BJ (cell line): ENCODE measurements around the gene IL22RA2. TPM values are rescaled to one million over a fixed set of nuclear protein-coding genes. Genes with fewer than 3 reads are reported as not detected.
A peak's percentile ranks its signal among the peaks of the same experiment; 100 is the strongest.

Experiments
- CTCF ChIA-PET: fragments of 350-600 bp; formaldehyde crosslinking; extraction: SDS; loops from one replicate; lab custom pipeline; 2021; ENCODE audit warnings: antibody characterized with exemption, inconsistent platforms; lab: Yijun Ruan, JAX
- POLR2A ChIA-PET: fragments of 300-600 bp; sonication (Branson Sonifier 250); formaldehyde crosslinking; extraction: SDS; loops from one replicate; lab custom pipeline; 2021; ENCODE audit warnings: antibody characterized with exemption; lab: Charles Lee
- DNase-seq: peaks from one replicate; pipeline ENCODE4 v3.0.0-alpha.2; 2011; ENCODE audit warnings: low read depth
- H3K27me3 ChIP-seq: 2 replicates; pipeline ENCODE4 v1.6.0; 2011; ENCODE audit warnings: low read length; ENCODE audit not compliant: control insufficient read depth, insufficient read depth
- H3K36me3 ChIP-seq: 2 replicates; pipeline ENCODE4 v1.5.1; 2011; ENCODE audit warnings: low read length; ENCODE audit not compliant: control insufficient read depth, insufficient read depth
- H3K4me3 ChIP-seq: 2 replicates; pipeline ENCODE4 v1.5.1; 2011; ENCODE audit warnings: low read depth, mild to moderate bottlenecking, control low read depth, low read length
- polyA plus RNA-seq: library from polyadenylated mRNA; depleted of rRNA; stranded (reverse); fragments of >200 nt; gene quantifications from 2 replicates; pipeline ENCODE4 v1.2.3, GENCODE V29; 2011
- TF ChIP-seq, protein P1 (sequence below): IDR thresholded peaks from 2 replicates; pipeline ENCODE4 v1.5.1; 2011; ENCODE audit warnings: low read depth, mild to moderate bottlenecking, control low read depth, inconsistent platforms, low read length, moderate library complexity; ENCODE audit not compliant: insufficient read depth

The IL22RA2 gene
- polyA plus RNA-seq, 1 experiment = not detected

DNA sequence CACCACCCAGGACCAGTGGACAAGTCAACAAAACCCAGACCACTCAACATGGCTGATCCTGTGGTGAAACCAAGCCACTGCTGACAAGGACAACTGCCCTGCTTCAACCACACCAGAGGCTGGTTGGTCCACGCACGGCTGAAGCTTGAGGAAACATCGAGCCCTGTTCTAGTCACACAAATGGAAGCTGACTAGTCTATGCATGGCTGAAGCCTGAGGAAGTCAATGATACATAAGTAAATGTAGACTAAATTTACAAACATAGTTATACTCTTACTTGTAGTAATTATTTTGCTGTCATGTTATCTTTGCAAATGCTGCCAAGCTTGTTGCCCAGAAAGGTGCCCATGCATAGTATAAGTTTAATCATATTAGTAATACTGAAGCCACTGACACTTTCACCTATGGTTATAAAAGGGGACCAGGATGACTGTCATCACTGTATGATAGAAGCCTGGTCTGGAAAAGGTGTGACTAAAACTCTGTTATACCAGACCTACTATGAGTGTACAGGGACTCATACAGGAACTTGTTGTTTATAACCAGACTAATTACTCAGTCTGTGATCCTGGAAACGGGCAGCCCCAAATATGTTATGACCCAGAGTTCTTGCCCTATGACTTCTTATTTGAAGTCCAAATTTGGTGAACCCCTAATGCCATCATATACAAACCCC, 5.6 kb downstream of the IL22RA2 start:
- CTCF ChIA-PET = no interaction called here
- H3K36me3 ChIP-seq = no peaks in the 10 kb centered on the region
- TF ChIP-seq, protein P1, sequence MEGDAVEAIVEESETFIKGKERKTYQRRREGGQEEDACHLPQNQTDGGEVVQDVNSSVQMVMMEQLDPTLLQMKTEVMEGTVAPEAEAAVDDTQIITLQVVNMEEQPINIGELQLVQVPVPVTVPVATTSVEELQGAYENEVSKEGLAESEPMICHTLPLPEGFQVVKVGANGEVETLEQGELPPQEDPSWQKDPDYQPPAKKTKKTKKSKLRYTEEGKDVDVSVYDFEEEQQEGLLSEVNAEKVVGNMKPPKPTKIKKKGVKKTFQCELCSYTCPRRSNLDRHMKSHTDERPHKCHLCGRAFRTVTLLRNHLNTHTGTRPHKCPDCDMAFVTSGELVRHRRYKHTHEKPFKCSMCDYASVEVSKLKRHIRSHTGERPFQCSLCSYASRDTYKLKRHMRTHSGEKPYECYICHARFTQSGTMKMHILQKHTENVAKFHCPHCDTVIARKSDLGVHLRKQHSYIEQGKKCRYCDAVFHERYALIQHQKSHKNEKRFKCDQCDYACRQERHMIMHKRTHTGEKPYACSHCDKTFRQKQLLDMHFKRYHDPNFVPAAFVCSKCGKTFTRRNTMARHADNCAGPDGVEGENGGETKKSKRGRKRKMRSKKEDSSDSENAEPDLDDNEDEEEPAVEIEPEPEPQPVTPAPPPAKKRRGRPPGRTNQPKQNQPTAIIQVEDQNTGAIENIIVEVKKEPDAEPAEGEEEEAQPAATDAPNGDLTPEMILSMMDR = no peak
- POLR2A ChIA-PET = no interaction called here
- DNase-seq = no peak
- H3K4me3 ChIP-seq = no peak overlapping the region
- H3K27me3 ChIP-seq = peaks cover 2% of the 10 kb centered on the region; the same call in 1 of the 2 replicates

DNA sequence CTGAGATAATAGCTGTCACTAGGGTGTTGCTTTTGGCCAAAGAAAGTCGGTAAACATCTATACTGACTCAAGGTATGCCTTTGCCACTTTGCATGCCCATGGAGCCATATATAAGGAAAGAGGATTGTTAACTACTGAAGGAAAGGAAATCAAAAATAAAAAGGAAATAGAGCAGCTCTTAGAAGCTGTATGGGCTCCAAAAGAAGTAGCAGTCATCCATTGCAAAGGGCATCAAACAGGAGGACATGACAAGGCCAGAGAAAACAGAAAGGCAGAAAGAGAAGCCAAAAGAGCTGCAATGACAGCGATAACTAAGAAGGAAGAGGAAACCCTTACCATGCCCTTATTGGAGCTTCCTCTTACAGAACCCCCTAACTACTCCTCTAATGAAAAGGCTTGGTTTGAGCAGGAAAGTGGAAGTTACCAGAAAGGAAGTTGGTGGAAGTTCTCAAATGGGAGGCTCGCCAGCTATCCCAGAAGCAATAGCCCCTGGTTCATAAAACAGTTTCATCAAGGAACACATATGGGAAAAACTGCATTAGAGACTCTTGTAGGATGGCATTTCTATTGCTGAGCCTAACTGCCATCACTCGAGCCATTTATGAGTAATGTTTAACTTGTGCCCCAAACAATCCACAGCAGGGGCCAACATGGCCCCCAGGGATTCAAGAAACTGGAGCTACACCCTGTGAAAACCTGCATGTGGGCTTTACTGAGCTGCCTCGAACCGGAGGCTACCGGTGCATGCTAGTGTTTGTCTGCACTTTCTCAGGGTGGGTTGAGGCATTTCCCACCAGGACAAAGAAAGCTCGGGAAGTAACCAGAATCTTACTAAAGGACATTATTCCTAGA, 7.0 kb downstream of the IL22RA2 start:
- POLR2A ChIA-PET = no interaction called here
- CTCF ChIA-PET = interaction anchor here (0.7 kb wide), 2 partner anchors 72 to 77 kb away, joined by 3 to 4 read pairs; no protein-coding TSS in a partner anchor
- TF ChIP-seq, protein P1 = no peak

DNA sequence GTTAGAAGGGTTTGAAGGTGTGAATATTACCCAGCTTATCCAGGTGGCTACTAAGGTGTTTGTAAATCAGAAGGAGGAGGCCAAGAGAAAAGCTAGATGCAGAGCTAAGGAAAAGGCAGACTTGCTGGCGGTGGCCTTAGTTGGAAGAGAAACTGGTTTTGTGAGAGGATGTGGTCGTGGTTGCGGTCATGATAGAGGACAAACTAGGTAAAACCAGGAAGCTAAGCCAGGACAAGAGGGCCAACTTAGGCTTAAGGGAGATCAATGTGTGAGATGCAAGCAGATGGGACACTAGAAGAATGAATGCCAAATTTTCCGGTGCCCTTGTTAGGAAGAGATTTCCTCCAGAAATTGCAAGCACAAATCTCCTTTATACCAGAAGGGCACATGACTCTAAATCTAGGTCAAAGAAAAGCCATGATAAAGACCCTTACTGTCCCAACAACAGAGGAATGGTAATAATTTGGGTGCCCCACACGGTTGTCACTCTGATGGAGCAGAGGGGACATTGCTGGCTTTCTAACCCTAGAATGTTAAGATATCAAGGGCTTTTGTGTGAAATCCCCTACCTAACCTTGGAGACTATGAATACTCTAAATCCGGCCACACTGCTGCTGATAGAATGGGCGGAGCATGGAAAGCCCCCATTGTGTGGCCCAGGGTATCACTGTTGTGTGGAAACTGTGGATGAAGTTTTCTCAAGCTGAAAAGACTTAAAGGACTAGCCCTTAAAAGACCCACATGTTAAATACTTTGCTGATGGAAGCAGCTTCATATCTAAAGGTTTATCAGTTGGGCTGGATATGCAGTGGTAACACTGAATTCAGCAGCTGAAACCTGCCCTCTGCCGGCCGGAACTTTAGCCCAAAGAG, 7.8 kb downstream of the IL22RA2 start:
- no peak for DNase-seq
- TF ChIP-seq, protein P1 = peak; percentile 34
- Histone ChIP-seq H3K4me3 (no peak overlapping the region), H3K27me3 (peaks cover 2% of the 10 kb centered on the region; the same call in 1 of the 2 replicates), H3K36me3 (no peaks in the 10 kb centered on the region)
- ChIA-PET POLR2A (no interaction called here), CTCF (interaction anchor here (0.7 kb wide), 2 partner anchors 71 to 76 kb away, joined by 3 to 4 read pairs; no protein-coding TSS in a partner anchor)

More for the DNA sequence above, 7.0 kb downstream of the IL22RA2 start:
- Histone ChIP-seq H3K36me3 (no peaks in the 10 kb centered on the region), H3K4me3 (no peak overlapping the region), H3K27me3 (peaks cover 2% of the 10 kb centered on the region; the same call in 1 of the 2 replicates)
- no peak for DNase-seq

DNA sequence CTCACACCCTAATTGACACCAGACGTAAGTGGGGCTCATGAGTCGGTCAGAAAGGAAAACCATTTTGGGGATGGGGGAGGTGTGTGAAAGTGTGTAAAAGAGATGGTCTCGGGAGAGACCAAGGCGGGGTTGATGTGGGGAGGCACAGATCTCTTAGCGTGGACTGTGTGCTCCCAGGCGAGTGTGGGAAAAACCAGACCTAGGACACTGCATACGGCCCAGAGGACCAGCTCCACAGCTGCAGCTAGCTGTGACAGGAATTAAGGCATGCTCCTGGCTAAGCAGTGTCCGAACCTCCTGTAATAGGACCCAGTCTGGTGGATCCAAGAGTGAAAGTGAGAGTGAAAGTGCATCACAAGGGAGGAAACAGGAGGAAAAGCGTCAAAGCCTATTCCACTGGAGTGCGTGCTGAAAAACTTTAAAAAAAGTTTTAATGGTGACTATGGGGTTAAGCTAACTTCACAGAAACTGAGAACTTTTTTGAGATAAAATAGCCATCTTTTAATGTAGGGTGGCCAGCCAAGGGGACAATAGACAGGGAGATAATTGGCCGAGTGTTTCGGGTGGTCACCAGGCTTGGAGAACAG, 9.6 kb downstream of the IL22RA2 start:
- Histone ChIP-seq H3K36me3 (no peaks in the 10 kb centered on the region), H3K27me3 (peaks cover 2% of the 10 kb centered on the region; the same call in 1 of the 2 replicates), H3K4me3 (no peak overlapping the region)
- POLR2A ChIA-PET = no interaction called here
- TF ChIP-seq, protein P1 = no peak
- DNase-seq = no peak
- CTCF ChIA-PET = no interaction called here
